ENCODE measurements around the gene ABR.

ABR gene

DNA sequence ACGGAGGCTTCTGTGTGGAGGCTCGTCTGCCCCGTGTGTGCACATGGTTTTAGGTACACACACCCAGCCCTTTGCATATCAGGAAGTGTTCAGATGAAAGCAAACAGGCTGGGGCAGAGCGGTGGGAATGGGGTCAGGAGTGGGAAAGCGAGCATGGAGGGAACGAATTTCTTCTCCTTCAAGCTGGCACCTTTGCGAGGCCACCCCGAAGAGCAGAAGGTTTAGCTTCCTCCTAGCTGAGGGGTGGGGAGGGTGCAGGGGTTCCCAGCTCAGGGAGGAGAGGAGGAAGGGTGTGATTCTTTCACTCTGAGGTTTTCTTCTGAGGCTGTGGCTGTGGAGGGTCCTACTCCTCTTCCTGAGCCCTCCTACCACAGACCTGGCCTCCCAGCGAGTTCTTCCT lies 83.6 kb downstream of the ABR start:
- TF ChIP-seq CTCF (IDR thresholded peaks at IDR 0.05; ENCODE audit: poor library complexity, severe bottlenecking) = no peak
- H3K27ac ChIP-seq (ENCODE audit: poor library complexity, severe bottlenecking) = no peak overlapping the region

DNA sequence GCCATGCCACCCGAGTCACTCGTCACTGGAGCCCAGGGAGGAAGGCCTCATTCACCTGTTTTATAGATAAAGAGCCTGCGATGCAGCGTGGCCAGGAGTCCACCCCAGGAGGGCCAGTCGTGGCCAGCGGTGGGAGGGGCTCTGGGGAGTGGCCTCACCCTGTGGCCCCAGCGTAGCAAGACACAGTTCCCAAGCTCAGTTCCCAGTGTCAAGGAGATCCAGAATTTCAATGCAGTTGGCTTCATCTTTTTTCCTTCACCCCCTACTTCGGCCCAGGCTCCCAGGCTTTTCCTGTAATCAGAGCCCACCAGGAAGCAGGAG lies 84.0 kb downstream of the ABR start:
- no peak for TF ChIP-seq CTCF (IDR thresholded peaks at IDR 0.05; ENCODE audit: poor library complexity, severe bottlenecking)
- H3K36me3 ChIP-seq (ENCODE audit: low read depth) = peaks cover 25% of the 10 kb centered on the region
- H3K27me3 ChIP-seq (ENCODE audit: insufficient read depth, poor library complexity, severe bottlenecking) = no peaks in the 10 kb centered on the region
- no peak for DNase-seq (ENCODE audit: low spot score)
- H3K4me3 ChIP-seq (ENCODE audit: severe bottlenecking) = no peak overlapping the region
- H3K4me1 ChIP-seq (ENCODE audit: insufficient read depth, poor library complexity, severe bottlenecking) = peaks cover 9% of the 10 kb centered on the region
- no peak for ATAC-seq (ENCODE audit: low read depth)
- no peaks in the 10 kb centered on the region for H3K9me3 ChIP-seq (ENCODE audit: severe bottlenecking)
- H3K27ac ChIP-seq (ENCODE audit: poor library complexity, severe bottlenecking) = no peak overlapping the region

More for the DNA sequence above, 83.6 kb downstream of the ABR start:
- H3K4me1 ChIP-seq (ENCODE audit: insufficient read depth, poor library complexity, severe bottlenecking) = peaks cover 9% of the 10 kb centered on the region
- peaks cover 21% of the 10 kb centered on the region for H3K36me3 ChIP-seq (ENCODE audit: low read depth)
- no peaks in the 10 kb centered on the region for H3K27me3 ChIP-seq (ENCODE audit: insufficient read depth, poor library complexity, severe bottlenecking)
- H3K9me3 ChIP-seq (ENCODE audit: severe bottlenecking) = no peaks in the 10 kb centered on the region
- ATAC-seq (ENCODE audit: low read depth) = no peak
- DNase-seq (ENCODE audit: low spot score) = no peak
- H3K4me3 ChIP-seq (ENCODE audit: severe bottlenecking) = no peak overlapping the region

GRCh38 chr17:1095090-1095852 lies 84.5 kb downstream of the ABR start:
- peaks cover 9% of the 10 kb centered on the region for H3K4me1 ChIP-seq (ENCODE audit: insufficient read depth, poor library complexity, severe bottlenecking)
- H3K4me3 ChIP-seq (ENCODE audit: severe bottlenecking) = no peak overlapping the region
- TF ChIP-seq CTCF (IDR thresholded peaks at IDR 0.05; ENCODE audit: poor library complexity, severe bottlenecking) = no peak
- no peak overlapping the region for H3K27ac ChIP-seq (ENCODE audit: poor library complexity, severe bottlenecking)
- H3K36me3 ChIP-seq (ENCODE audit: low read depth) = peaks cover 30% of the 10 kb centered on the region
- DNase-seq (ENCODE audit: low spot score) = no peak
- H3K9me3 ChIP-seq (ENCODE audit: severe bottlenecking) = no peaks in the 10 kb centered on the region
- no peak for ATAC-seq (ENCODE audit: low read depth)
- no peaks in the 10 kb centered on the region for H3K27me3 ChIP-seq (ENCODE audit: insufficient read depth, poor library complexity, severe bottlenecking)

GRCh38 chr17:1094591-1094990 lies 85.2 kb downstream of the ABR start:
- Histone ChIP-seq H3K4me1 (ENCODE audit: insufficient read depth, poor library complexity, severe bottlenecking) (peaks cover 9% of the 10 kb centered on the region), H3K27me3 (ENCODE audit: insufficient read depth, poor library complexity, severe bottlenecking) (no peaks in the 10 kb centered on the region)

More at GRCh38 chr17:1094591-1094990, 85.2 kb downstream of the ABR start:
- Histone ChIP-seq H3K27ac (ENCODE audit: poor library complexity, severe bottlenecking) (no peak overlapping the region), H3K36me3 (ENCODE audit: low read depth) (peaks cover 35% of the 10 kb centered on the region), H3K9me3 (ENCODE audit: severe bottlenecking) (no peaks in the 10 kb centered on the region), H3K4me3 (ENCODE audit: severe bottlenecking) (no peak overlapping the region)
- no peak for TF ChIP-seq CTCF (IDR thresholded peaks at IDR 0.05; ENCODE audit: poor library complexity, severe bottlenecking)
- DNase-seq (ENCODE audit: low spot score) = no peak
- ATAC-seq (ENCODE audit: low read depth) = no peak
